MCF 10A (cell line): ENCODE results near the gene MEPE. TPM values are rescaled to one million over a fixed set of nuclear protein-coding genes. Genes with fewer than 3 reads are reported as not detected.

Experiments
- Bru-seq: library from RNA; stranded (reverse); fragments of 400-500 nt; gene quantifications from one replicate; lab custom pipeline; 2021; lab: Mats Ljungman, UMichigan
- BruChase-seq, 2 experiments: library from RNA; stranded (reverse); fragments of 400-500 nt; gene quantifications; one replicate each; lab custom pipeline; 2021; lab: Mats Ljungman, UMichigan
- BruUV-seq: library from RNA; stranded (reverse); fragments of 400-500 nt; replicated peaks from 2 replicates; lab custom pipeline; 2021; lab: Mats Ljungman, UMichigan
- CTCF ChIA-PET: fragments of 300-600 bp; sonication (Branson Sonifier 250); formaldehyde crosslinking; extraction: SDS; loops from one replicate; lab custom pipeline; 2021; ENCODE audit warnings: antibody characterized with exemption, inconsistent platforms; lab: Yijun Ruan, JAX
- POLR2A ChIA-PET: fragments of 300-600, 350-650 bp; sonication (Branson Sonifier 250); formaldehyde crosslinking; extraction: SDS; loops from one replicate; lab custom pipeline; 2020; ENCODE audit warnings: antibody characterized with exemption, inconsistent platforms; lab: Yijun Ruan, JAX
- DNase-seq: peaks from one replicate; pipeline ENCODE4 v3.0.0-alpha.2; 2018; ENCODE audit not compliant: unreplicated experiment
- H3K27ac Mint-ChIP-seq: one replicate; pipeline ENCODE4 v1.8.0; 2022; ENCODE audit warnings: mild to moderate bottlenecking, low read depth, mixed read lengths; ENCODE audit not compliant: unreplicated experiment
- H3K27me3 Mint-ChIP-seq: one replicate; pipeline ENCODE4 v1.8.0; 2022; ENCODE audit warnings: mixed read lengths; ENCODE audit not compliant: insufficient read depth, unreplicated experiment
- H3K36me3 Mint-ChIP-seq: one replicate; pipeline ENCODE4 v1.8.0; 2022; ENCODE audit warnings: mild to moderate bottlenecking, moderate library complexity, mixed read lengths; ENCODE audit not compliant: insufficient read depth, unreplicated experiment
- H3K4me1 Mint-ChIP-seq: one replicate; pipeline ENCODE4 v1.8.0; 2022; ENCODE audit warnings: mixed read lengths; ENCODE audit not compliant: insufficient read depth, unreplicated experiment
- H3K4me3 Mint-ChIP-seq: one replicate; pipeline ENCODE4 v1.8.0; 2022; ENCODE audit warnings: mild to moderate bottlenecking, moderate library complexity, mixed read lengths; ENCODE audit not compliant: unreplicated experiment
- H3K9me3 Mint-ChIP-seq: one replicate; pipeline ENCODE4 v1.8.0; 2022; ENCODE audit warnings: mixed read lengths; ENCODE audit not compliant: unreplicated experiment
- CTCF ChIP-seq: fragments of 200-600 bp; IDR thresholded peaks from one replicate; pipeline ENCODE4 v1.8.0; 2022; ENCODE audit warnings: antibody characterized with exemption, mild to moderate bottlenecking; ENCODE audit not compliant: unreplicated experiment
- intact Hi-C: fragments of 100-400 bp; cut with micrococcal nuclease; formaldehyde crosslinking; loops from 2 replicates; pipeline ENCODE4 v1.14.1; 2022
- long read RNA-seq: library from polyadenylated mRNA; stranded (forward); transcript quantifications from one replicate; pipeline ENCODE4 v2.0.0, GENCODE V29; 2022
- total RNA-seq: library from RNA; stranded (reverse); gene quantifications from 2 replicates; pipeline ENCODE4 v1.2.3, GENCODE V29; 2022

Gene MEPE, protein sequence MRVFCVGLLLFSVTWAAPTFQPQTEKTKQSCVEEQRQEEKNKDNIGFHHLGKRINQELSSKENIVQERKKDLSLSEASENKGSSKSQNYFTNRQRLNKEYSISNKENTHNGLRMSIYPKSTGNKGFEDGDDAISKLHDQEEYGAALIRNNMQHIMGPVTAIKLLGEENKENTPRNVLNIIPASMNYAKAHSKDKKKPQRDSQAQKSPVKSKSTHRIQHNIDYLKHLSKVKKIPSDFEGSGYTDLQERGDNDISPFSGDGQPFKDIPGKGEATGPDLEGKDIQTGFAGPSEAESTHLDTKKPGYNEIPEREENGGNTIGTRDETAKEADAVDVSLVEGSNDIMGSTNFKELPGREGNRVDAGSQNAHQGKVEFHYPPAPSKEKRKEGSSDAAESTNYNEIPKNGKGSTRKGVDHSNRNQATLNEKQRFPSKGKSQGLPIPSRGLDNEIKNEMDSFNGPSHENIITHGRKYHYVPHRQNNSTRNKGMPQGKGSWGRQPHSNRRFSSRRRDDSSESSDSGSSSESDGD
- total RNA-seq = not detected in 2 replicates
- Bru-seq, nascent RNA = not detected
- not detected for BruChase-seq, experiment 1, labeled RNA remaining after a 6-hour chase
- not detected for BruChase-seq, experiment 2, labeled RNA remaining after a 2-hour chase
- long read RNA-seq = 0 reads

DNA sequence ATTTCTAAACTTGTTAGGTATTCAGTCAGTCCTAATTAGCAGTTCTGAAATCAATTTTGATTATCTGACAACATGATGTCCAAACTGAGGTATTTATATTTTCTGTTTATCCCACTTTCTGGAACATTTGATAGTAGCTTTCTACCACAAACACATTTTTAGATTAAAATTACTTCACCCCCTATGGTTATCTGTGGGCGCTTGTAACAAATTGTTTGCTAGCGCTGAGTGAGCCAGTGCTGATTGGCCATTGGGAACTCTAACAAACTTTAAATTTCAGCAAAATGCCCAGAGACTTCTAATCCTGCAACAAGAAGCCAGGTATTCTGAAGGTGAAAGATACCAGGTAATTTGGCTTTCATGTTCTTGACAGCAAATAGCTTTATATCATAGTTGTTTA is at the start of gene MEPE:
Gene MEPE, plus strand, starts transcription at position 301 of the 400 bp plus-strand sequence. CDS start 1,746 bp downstream, outside the sequence.
- no peak for DNase-seq
- no TSS peak for BruUV-seq

DNA sequence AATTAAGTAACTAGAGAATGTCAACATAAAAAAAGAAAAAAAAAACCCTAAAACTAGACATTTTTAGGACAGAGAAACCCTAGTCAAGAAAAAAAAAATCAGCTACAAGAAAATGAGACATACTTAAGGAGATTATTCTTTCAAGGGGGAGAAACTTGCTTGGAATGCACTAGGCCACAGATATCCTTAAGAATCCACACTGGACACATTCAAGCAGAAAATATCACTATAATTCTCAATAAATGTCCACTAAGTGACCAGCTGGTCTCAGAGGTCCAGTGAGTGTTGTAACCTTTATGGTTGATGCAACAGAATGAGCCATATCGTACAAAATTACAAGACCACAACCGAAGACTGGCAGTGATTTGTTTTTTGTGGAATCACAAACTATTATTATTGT is 49.0 kb upstream of the MEPE start:
- no peaks in the 10 kb centered on the region for H3K4me1 Mint-ChIP-seq
- CTCF ChIA-PET = no interaction called here
- H3K9me3 Mint-ChIP-seq = no peaks in the 10 kb centered on the region
- H3K27me3 Mint-ChIP-seq = no peaks in the 10 kb centered on the region
- no peaks in the 10 kb centered on the region for H3K36me3 Mint-ChIP-seq
- H3K27ac Mint-ChIP-seq = no peak overlapping the region
- no peak overlapping the region for H3K4me3 Mint-ChIP-seq
- no peak for DNase-seq
- POLR2A ChIA-PET = no interaction called here
- intact Hi-C loops = no loop called here
- BruUV-seq = no TSS peak
- TF ChIP-seq CTCF = no peak

More for the DNA sequence above, at the start of gene MEPE:
- H3K27me3 Mint-ChIP-seq = no peaks in the 10 kb centered on the region
- ChIA-PET POLR2A (no interaction called here), CTCF (no interaction called here)
- intact Hi-C loops = no loop called here
- no peaks in the 10 kb centered on the region for H3K4me1 Mint-ChIP-seq
- H3K27ac Mint-ChIP-seq = no peak within 1 kb of the TSS
- no peak for TF ChIP-seq CTCF
- no peaks in the 10 kb centered on the region for H3K36me3 Mint-ChIP-seq
- no peak within 1 kb of the TSS for H3K4me3 Mint-ChIP-seq
- no peaks in the 10 kb centered on the region for H3K9me3 Mint-ChIP-seq

DNA sequence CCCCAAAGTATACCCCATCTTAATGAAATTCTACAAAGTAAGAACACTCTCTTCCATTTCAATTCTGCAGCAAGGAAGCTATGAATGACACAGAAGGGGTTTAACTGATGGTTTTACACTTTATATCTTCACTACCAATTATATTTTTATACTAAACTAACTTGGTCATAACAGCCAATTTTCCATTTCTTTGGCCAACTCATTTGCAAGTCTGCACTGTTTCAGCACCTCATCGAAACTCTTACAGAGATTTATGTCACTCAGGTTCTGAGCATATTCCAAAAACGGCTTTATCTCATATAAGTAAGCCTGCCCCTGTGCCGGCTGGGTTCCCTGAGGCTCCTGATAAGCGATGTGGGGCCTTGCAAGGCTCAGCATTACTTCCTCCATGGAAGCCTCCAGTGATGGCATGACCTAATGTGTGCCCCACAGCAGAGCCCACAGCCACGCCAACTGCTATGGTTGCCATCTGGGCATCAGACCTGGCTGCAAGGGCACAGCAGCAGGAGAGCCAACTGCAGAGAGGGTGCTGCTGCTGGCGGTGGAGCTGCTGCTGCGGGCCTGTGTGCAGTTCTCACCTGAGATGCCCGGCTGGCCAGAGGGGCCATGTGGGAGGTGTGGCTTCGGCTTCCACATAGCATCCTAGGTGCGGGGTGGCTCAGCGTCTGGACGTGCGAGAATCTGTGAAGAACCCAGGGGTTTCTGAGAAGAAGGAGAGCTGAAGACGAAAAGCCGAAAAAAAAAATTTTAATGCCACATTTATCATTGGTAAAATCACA is 46.8 kb upstream of the MEPE start:
- Mint-ChIP-seq H3K27ac (no peak overlapping the region), H3K27me3 (no peaks in the 10 kb centered on the region), H3K4me3 (no peak overlapping the region), H3K9me3 (no peaks in the 10 kb centered on the region), H3K4me1 (no peaks in the 10 kb centered on the region), H3K36me3 (no peaks in the 10 kb centered on the region)
- no peak for TF ChIP-seq CTCF
- BruUV-seq = no TSS peak
- CTCF ChIA-PET = interaction anchor here (0.6 to 0.8 kb wide), 2 partner anchors 53 to 62 kb away, joined by 3 to 4 read pairs; no protein-coding TSS in a partner anchor
- no peak for DNase-seq
- POLR2A ChIA-PET = no interaction called here
- intact Hi-C loops = no loop called here
